Fibroblast of skin of left biceps (primary cell): Measurements from ENCODE around the gene IL18RAP.

Experiments used
- DNase-seq, 2 experiments: peaks; one replicate each; pipeline ENCODE4 v3.0.0-alpha.2; 2013; ENCODE audit warnings: low read depth in 2 of 2

The IL18RAP gene

DNA sequence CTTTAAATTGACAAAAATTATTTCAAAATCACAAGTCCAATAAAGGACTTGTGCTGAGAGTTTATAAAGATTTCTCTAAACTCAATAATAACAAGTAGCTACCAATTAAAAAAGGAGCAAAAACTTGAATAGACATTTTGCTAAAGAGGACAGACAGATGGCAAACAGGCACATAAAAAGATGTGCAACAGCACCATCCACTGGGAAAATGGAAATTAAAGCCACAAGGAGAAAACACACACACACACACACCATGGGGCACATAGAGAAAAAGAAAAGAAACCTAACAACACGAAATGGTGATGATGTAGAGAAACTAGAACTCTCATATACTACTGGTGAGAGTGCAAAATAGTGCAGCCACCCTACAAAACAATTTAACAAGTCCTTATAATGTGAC lies 37.5 kb downstream of the IL18RAP start:
- no peak for DNase-seq

DNA sequence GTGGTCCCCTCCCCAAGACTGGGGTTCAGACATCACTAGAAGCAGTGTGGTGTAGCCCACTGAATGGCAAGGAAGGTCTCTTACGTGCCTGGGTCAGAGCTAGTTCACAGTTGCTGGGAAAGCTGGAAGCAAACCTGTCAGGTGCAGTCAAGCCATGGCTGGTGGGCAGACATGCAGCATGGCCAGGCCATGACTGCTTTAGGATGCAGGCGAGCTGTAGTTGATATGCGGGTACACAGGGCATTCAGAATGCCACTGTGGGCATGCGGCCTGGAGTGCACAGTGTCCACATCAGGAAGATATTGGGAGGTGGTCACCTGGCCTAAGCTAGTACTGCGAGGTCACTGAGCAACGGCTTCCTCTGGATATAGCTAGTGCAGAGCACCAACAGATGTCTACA lies 38.2 kb downstream of the IL18RAP start:
- no peak for DNase-seq

DNA sequence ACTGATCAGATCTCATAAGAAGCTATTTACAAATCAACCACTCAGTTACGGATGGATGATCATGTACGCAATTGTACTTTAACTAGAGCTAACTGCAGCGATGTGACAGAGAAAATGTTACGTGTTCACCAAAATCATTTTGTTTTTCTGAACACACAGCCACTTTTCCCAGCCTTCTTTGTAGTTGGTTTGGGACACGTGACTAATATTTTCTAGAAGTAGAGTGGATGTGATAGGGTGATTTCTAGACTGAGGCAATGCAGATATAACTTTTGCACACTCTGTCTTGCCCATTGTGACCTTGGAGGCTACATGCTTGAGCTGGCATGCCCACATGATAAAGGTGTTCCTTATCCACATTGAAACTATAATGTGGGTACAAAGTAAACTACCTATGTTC lies 40.2 kb downstream of the IL18RAP start:
- no peak for DNase-seq

DNA sequence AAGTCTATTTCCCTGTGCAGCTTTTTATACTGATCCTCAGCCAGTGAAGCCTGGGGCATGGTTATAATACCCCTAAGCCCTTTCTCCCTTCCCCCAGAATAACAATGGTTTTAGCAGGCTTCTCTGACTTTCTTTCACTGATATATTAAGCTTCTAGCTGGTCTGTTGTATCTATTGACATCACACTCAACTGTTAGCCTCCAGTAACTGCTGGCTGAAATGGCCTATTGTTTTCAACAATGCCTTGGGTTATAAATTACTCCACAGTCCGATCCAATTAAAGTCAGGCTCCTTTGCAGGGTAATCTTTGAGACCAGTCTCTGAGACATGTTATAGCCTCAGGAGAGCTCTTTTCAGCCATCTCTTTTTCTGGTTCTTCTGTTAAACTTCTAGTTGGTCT lies 47.2 kb downstream of the IL18RAP start:
- no peak for DNase-seq

DNA sequence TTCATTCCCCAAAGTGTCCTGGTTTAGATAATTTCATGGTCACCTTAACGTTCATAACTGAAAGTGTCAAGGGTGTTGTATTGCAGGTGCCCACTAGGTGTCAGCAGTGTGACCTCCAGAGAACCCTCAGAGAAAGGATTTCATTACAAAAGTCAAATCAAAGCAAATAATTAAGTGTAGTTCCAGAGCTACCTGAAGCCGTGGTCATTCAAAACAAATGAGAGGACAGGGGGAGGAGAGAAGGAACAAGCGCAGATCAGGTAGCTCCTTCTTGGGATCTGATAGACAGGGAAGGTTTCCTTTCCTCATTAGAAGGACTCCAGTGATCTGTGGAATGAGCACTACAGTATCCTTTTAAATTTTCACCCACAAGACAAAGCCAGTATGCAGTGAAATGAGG lies 50.1 kb downstream of the IL18RAP start, which contains the start of gene SLC9A4:
TSS of gene SLC9A4 (plus strand) at position 207 of the 400 bp plus-strand sequence. CDS start 534 bp downstream, outside the sequence.
- DNase-seq: no peak

DNA sequence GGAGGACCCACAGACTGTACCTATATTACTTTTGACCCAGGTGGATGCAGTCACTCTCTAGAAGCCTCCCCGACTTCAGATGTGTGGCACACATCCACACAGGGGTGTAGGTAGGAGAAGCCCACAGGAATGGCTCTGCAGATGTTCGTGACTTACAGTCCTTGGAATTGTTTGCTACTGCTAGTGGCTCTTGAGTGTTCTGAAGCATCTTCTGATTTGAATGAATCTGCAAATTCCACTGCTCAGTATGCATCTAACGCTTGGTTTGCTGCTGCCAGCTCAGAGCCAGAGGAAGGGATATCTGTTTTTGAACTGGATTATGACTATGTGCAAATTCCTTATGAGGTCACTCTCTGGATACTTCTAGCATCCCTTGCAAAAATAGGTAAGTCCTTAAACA lies 50.7 kb downstream of the IL18RAP start:
- no peak for DNase-seq

DNA sequence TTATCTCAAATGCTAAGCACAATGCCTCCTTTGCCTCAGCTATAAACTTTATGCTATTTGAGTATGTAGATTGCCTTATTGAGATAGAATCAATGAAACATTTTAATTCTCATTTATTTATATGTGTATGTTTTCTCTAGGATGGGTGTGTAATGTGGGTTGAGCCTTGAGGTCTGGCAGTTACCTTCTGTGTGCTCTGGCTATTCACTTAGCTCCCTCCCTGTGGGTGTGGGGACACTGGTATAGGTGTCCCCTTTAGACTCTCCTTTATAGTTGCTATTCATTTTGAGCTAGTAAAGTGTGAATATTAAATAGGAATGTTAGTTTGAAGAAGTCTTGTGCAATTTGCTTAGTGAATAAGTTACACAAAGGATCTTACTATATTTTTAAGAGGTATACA lies 51.8 kb downstream of the IL18RAP start:
- DNase-seq: no peak

DNA sequence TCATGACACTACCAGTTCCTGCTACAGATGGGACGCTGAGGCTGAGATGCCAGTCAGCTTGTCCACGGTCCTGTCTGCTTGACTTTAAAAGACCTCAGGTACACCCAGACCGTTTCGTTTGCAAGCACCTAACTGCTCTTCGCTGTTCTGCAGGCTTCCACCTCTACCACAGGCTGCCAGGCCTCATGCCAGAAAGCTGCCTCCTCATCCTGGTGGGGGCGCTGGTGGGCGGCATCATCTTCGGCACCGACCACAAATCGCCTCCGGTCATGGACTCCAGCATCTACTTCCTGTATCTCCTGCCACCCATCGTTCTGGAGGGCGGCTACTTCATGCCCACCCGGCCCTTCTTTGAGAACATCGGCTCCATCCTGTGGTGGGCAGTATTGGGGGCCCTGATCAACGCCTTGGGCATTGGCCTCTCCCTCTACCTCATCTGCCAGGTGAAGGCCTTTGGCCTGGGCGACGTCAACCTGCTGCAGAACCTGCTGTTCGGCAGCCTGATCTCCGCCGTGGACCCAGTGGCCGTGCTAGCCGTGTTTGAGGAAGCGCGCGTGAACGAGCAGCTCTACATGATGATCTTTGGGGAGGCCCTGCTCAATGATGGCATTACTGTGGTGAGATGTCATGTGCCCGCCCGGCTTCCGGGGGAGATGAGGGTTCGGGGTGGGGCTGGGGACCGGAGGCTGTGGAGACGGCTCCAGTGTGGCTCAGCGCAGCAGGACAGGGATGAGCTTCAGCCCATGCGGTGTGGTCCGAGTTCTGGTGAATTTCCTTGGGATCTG lies 55.9 kb downstream of the IL18RAP start:
- no peak for DNase-seq

DNA sequence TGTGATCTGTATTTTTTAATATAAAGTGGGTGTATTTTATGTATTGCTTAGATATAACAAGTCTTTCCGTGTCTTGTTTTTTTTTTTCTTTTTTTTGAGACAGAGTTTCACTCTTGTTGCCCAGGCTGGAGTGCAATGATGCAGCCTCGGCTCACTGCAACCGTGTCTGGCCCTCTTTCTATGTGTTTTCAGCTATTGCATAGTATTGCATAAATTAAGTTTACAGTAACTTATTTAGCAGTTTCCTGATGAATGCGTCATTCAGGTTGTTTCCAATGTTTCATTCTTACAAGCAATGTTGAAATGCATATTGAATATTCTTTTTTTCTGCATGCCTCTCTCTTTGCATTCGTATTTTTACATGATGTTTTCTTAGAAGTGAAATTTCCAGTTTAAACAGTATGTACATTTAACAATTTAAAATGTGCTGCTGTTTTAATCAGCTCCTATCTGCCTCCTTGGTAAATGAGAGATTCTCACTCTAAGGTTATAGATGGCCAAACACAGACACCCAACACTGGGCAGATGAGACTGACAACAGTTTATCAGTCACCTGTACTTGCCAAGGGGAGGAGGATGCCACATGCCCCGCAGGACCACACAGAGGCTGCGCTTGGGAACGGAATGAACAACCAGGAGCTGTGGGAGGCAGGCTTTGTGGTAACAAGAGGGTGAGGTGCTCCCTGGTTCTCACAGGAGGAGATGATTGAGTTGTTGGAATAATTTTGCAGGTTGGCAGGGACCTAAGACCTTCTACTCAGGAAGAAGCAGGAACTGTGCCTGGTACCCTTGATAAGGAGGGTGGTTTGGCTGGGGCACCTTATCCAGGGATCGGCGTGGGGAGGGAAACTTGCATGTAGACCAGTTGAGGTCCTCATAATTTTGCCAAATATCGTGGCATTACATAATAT lies 57.6 kb downstream of the IL18RAP start:
- DNase-seq: no peak

DNA sequence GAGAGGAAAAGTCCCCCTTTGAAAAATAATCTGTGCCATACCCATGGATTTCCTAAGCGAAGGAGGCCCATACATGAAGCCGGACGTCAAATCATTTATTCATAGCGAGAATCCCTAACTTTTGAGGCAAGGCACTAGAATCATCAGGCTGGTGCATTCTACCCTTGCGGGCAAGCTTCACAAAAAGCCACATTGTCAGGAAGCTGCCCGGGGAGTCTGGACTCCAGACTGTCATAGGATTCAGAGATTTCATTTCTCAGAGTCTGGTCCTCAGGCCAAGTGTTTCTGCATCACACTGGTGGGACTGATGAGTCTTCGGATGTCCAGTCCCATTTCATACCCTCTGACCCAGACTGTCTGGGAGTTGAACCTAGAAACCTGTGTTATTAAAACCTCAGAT lies 59.0 kb downstream of the IL18RAP start:
- no peak for DNase-seq

DNA sequence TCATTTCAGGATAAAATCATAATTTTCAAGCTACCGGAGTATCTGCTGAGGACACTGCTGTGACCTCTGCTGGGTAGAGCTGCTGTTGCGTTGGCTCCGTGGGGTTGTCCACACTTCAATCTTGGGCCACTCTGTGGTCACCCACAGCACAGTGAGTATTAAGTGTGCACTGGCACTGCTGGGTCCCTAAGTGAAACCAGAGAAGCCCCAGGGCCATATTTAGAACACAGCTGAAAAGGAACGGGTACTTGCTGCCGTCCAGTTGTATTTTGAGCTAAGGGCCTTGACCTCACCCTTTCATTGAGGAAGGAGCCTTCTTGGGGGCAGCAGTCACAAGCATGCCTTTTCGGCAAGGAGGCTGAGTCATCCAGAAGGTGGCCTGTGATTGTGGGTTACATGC lies 60.1 kb downstream of the IL18RAP start:
- DNase-seq: no peak

DNA sequence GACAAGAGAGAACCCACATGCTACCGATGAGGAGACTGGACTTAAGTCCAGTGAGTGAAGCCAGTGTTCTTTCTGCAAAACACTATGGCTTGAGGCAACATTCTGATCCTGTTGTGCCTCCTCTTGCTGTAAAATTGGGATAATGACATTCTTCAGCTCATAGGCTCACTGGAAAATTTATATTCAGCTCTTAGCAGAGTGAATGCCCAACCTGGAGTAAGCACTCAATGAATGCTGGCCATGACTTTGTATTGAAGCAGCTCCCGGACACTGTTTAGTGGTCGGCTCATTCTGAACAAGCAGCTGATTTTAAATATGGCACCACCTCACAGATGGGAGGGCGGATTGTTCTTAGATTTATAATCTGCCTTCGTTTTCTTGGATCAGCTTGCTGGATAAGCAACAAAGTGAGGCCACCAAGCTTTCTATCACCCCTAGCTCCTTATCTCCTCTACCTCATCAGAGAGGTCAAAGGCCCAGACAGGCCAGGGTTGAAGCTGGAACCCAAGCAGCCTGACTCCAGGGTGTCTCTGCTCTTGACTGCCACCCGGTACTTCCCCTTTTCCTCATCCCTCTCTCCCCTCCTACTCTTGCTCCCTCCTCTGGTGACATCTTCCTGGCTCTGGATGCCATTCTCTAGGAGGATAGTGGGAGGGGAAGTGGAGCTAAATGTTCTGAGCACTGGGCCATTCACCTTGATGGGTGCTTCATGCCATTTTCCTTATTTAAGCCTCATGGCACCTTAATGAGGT lies 61.5 kb downstream of the IL18RAP start:
- no peak for DNase-seq

DNA sequence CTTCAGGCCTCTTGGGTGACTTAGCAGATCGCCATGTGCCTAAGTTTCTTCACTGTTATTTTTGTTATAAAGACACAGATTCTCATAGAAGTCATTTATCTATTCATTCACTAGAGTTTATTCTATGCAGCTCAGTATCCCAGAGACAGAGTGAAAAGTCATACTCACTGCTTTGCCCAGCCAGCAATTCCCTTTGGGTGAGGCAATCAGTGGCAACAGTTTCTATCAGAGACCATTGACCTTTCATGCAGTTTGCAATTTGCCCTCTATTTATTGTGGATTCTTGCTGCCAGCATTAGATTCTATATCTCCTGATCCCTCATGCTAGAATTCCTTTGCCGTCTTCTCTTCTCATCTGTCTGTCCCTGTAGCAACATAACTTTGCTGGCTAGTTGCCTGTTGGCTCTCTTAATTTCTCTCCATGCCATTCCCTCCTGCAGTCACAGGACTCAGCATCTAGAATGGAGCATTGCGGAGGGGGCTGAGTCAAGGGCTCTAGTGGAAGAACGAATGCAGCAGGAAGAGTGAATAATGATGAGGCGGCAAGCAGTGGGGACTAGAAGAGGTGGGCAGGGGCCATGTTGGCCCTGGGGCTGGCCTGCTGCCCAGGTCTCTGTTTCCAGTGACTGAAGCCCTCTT lies 62.3 kb downstream of the IL18RAP start:
- no peak for DNase-seq

DNA sequence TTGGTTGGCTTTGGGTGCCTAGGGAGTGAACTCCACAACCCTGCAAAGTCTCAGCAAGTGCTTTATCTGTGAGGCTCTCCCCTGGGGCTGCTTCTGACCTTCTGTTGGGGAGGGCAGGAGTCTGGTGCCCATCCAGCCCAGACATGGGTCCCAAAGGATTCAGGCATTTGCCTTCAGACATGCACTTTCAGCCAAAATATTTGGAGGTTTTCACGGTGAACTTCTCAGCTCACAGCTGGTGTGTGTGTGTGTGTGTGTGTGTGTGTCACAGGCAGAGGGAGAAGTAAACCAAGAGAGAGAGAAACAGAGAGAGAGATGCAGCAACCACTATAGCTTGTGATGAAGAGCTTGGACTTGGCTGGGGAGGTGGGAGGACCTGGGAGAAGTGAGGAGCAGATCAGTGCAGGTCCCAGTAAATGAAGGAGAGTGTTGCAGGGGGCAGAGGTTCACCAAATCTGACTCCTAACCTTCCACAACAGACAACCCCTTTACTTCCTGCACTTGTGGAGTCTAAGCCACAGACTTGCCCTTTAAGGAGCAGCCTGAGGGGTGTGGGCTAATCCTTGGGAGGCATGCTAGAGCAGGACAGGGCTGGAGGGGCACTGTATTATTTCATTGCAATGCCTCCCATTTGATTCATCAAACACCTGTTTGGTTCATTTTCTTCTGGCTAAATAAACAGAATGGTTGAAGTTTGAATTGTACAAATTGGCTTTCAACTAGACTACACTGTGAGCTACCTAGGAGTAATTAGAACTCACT lies 64.2 kb downstream of the IL18RAP start:
- DNase-seq: no peak

DNA sequence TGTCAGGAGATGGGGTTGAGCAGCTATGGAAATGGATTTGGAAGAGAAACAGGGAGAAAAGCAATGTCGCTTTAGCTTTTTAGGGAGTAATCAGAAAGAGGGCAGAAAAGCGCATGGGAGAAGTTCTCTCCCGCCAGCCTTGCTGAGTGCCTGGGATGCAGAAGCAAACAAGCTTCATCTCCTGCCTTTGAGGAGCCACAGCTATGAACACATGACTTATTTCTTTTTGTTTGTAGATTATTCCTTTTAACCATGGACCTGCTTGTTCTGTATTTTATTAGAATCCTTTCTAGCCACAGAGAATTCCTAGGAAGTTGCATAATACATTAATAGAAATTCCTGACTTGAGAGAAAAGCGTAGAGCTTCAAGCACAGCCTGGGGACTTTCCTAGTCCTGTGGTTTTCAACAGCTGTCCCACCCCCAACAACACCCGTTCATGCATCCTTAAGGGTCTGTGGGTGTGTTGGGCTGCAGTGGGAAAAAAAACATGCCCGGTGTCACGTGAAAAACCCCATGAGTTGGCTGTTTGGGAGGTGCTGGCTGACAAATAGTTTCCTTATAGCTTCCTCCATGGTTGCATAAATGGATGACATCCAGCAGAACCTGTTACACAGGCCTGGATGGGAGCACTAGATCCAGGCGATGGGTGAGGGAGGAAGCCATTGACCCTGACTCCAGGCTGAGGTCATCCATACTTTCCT lies 65.0 kb downstream of the IL18RAP start:
- peak; percentile 85 to 86 for DNase-seq

DNA sequence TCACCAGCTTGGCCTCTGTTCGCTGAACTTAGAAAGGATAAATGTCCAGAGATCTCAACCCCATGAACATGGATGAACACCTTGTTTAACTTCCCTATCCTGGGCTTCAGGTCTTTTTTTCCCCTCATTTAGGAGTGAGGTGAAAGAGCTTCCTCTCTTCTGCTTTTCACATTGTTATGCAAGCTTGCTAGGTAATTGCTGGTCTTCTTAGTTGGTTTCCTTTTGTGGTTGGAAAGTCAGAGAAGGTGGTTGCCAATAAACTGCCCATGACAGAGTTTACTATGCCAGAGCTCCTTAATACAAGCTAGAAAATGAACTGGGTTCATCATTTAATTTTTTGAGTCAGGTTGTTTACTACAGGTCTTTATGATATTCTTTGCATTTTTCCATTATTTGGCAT lies 66.7 kb downstream of the IL18RAP start:
- DNase-seq: no peak

DNA sequence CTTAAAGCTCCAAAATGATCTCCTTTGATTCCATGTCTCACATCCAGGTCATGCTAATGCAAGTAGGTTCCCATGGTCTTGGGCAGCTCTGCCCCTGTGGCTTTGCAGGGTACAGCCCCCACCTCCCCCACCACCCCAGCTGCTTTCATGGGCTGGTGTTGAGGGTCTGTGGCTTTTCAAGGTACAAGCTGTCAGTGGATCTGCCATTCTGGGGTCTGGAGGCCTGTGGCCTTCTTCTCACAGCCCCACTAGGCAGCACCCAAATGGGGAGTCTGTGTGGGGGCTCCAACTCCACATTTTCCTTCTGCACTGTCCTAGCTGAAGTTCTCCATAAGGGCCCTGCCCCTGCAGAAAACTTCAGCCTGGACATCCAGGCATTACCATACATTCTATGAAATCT lies 69.0 kb downstream of the IL18RAP start:
- no peak for DNase-seq

DNA sequence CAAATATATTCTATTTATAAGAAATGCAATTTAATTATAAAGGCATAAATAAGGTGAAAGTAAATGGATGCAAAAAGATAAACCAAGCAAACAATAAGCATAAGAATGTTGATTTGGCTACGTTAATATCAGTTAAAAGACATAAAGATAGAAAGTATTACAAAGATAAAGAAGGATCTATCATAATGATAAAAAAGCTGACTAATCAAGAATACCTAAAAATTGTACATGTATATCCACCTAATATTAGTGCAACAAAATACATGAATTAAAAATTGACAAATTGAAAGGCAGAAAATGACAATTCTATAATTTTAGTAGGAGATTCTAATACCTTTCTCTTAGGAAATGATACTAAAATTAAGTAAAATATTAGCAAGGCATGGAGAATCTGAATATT lies 71.6 kb downstream of the IL18RAP start:
- DNase-seq: no peak

DNA sequence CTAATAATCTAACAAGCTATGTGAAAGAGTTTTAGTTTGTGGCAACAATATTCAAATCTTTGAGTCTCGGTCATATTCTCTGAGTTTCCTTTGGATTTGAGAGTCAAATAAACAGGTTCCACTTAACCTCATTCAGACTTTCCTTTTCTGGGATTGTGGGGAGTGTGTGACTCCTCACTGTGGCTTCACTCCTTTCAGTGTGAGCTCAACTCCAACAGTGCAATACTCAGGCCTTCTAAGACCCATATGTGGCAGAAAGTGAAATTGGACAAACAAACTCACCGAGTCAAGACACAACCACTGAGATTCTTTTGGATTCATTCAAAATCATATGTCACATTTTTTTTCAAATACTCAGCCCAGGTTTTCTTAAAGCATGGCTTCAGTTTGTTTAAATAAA lies 75.5 kb downstream of the IL18RAP start:
- DNase-seq: no peak

DNA sequence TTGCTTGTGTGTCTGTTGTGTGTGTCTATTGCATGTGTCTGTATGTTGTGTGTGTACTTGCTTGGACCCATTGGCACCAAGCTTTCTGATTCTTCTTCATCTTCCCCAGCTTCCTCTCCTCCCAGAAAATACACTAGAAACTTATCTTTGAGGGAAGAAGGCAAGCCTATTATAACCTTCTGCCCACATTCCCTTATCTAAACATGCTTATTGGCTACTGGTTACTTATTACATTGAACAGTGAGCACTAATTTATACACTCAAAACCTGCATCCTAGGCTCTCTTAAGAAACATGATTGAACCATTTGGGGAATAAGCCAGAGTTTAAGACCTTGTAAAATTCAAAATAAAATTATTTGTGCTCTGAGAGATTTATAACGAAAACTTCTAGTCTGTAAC lies 76.6 kb downstream of the IL18RAP start:
- DNase-seq: no peak
